Suprapubic skin (tissue), 4 donors: ENCODE data around the gene UBTD1. TPM values are rescaled to one million over a fixed set of nuclear protein-coding genes. Genes with fewer than 3 reads are reported as not detected.

Experiments
- DNase-seq, 2 donors: peaks; one replicate each; pipeline ENCODE4 v3.0.0-alpha.2; 2019; ENCODE audit warnings: low spot score in 2 of 2
- H3K27ac ChIP-seq: fragments of 200-600 bp; sonication (generic); one replicate; pipeline ENCODE4 v1.5.1; 2019
- H3K27me3 ChIP-seq: fragments of 200-600 bp; sonication (generic); one replicate; pipeline ENCODE4 v1.5.1; 2019
- H3K36me3 ChIP-seq: fragments of 200-600 bp; sonication (generic); one replicate; pipeline ENCODE4 v1.5.1; 2019
- H3K4me1 ChIP-seq: fragments of 200-600 bp; sonication (generic); one replicate; pipeline ENCODE4 v1.5.1; 2019
- H3K4me3 ChIP-seq: fragments of 200-600 bp; sonication (generic); one replicate; pipeline ENCODE4 v1.5.1; 2019; ENCODE audit warnings: mild to moderate bottlenecking
- H3K9me3 ChIP-seq: fragments of 200-600 bp; sonication (generic); one replicate; pipeline ENCODE4 v1.5.1; 2019
- EP300 ChIP-seq: sonication (generic); formaldehyde crosslinking; IDR thresholded peaks from one replicate; pipeline ENCODE4 v1.6.1; 2017; ENCODE audit warnings: antibody characterized with exemption
- POLR2A ChIP-seq, 2 donors: fragments of 450-650 bp; IDR thresholded peaks; one replicate each; pipeline ENCODE4 v1.6.1; 2017; ENCODE audit warnings: antibody characterized with exemption in 2 of 2, mild to moderate bottlenecking in 2 of 2, moderate library complexity in 2 of 2
- POLR2AphosphoS5 ChIP-seq, 3 donors: sonication (generic); formaldehyde crosslinking; IDR thresholded peaks; one replicate each; pipeline ENCODE4 v1.6.1; 2017; ENCODE audit warnings: antibody characterized with exemption in 3 of 3
- WGBS: methylation state at CpG from one replicate; pipeline ENCODE4 v1.1.5; 2018; 5-methylcytosine and 5-hydroxymethylcytosine counted together
- total RNA-seq, 4 donors: library from RNA; depleted of rRNA; stranded (reverse); fragments of >200 nt; gene quantifications; one replicate each; pipeline ENCODE4 v1.1.0, GENCODE V29; 2016
- TF ChIP-seq, protein P1 (sequence below), 2 donors: fragments of 200-600 bp in 1 of 2; fragments of 450-650 bp in 1 of 2; sonication (generic) in 1 of 2; IDR thresholded peaks; one replicate each; pipeline ENCODE4 v1.5.1; 2016 to 2019; ENCODE audit warnings: antibody characterized with exemption in 2 of 2, mild to moderate bottlenecking in 1 of 2, moderate library complexity in 1 of 2

UBTD1 gene
- total RNA-seq, 4 donors from 2014 or later: 15.2 to 50.8 (median 36.4) TPM

DNA sequence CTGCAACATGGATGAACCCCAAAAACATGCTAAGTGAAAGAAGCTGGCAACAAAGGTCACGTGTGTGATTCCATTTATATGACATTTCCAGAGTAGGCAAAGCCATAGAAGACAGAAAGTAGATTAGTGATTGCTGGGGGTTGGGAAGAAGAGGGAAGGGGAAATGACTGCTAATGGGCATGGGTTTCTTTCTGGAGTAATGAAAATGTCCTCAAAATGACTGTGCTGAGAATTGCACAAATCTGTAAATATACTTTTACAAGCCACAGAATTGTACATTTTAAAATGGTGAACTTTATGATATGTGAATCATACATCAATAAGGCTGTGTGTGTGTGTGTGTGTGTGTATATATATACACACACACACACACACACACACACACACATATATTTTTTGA, 16.3 kb upstream of the UBTD1 start:
- Histone ChIP-seq H3K36me3 (peaks cover 52% of the 10 kb centered on the region), H3K27ac (no peak overlapping the region), H3K4me3 (no peak overlapping the region), H3K27me3 (no peaks in the 10 kb centered on the region), H3K9me3 (no peaks in the 10 kb centered on the region), H3K4me1 (peaks cover 27% of the 10 kb centered on the region)
- no peak for DNase-seq
- WGBS: 93% methylated on average over 1 of the region's 1 CpG
- no peak for TF ChIP-seq POLR2A (IDR thresholded peaks at IDR 0.05)
- TF ChIP-seq POLR2AphosphoS5 (IDR thresholded peaks at IDR 0.05): no peak
- TF ChIP-seq, protein P1, sequence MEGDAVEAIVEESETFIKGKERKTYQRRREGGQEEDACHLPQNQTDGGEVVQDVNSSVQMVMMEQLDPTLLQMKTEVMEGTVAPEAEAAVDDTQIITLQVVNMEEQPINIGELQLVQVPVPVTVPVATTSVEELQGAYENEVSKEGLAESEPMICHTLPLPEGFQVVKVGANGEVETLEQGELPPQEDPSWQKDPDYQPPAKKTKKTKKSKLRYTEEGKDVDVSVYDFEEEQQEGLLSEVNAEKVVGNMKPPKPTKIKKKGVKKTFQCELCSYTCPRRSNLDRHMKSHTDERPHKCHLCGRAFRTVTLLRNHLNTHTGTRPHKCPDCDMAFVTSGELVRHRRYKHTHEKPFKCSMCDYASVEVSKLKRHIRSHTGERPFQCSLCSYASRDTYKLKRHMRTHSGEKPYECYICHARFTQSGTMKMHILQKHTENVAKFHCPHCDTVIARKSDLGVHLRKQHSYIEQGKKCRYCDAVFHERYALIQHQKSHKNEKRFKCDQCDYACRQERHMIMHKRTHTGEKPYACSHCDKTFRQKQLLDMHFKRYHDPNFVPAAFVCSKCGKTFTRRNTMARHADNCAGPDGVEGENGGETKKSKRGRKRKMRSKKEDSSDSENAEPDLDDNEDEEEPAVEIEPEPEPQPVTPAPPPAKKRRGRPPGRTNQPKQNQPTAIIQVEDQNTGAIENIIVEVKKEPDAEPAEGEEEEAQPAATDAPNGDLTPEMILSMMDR (IDR thresholded peaks at IDR 0.05): no peak
- TF ChIP-seq EP300: no peak

DNA sequence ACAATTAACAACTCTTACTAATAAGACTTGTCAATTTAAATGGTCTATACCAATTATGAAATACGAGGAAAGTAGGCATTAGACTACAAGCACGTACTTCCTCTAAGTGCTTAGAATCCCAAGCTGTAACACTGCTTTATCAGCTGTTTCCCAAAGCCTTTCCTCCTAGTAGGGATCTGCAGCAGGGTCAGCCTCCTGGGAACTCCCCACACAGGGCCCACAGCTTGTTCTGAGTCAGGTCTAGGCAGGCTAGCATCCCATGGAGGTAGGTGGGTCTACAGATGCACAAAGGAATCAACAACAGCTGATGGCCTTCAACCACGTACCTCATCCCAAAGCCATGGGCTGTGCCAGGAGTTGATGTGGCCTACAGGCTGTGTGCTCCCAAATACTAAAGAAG, 15.2 kb upstream of the UBTD1 start:
- Histone ChIP-seq H3K36me3 (peaks cover 41% of the 10 kb centered on the region), H3K27me3 (no peaks in the 10 kb centered on the region), H3K27ac (no peak overlapping the region), H3K4me1 (peaks cover 27% of the 10 kb centered on the region), H3K4me3 (no peak overlapping the region), H3K9me3 (no peaks in the 10 kb centered on the region)
- 62% methylated on average over 3 of the region's 3 CpGs for WGBS
- TF ChIP-seq, protein P1 (IDR thresholded peaks at IDR 0.05): no peak
- TF ChIP-seq EP300 (no peak), POLR2AphosphoS5 (IDR thresholded peaks at IDR 0.05) (no peak), POLR2A (IDR thresholded peaks at IDR 0.05) (no peak)
- no peak for DNase-seq

DNA sequence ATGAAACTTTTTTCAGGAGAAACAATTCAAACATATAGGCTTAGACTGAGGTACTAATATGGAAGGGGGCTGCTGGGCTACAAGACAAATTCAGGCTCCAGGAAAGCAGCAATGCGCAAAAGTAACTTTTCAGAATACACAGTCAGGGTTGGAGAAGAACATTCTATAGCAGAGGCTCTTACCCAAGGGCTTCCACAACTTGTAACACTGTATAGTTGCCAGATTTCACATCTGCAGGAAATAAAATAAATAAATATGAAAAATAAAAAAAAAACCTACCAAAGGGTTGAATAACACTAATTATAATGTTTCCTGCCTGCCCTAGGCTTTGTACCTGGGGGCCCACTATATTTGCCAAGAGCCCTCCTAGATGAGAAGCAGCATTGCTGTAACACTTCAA, 14.8 kb upstream of the UBTD1 start:
- 97% methylated on average over 1 of the region's 1 CpG for WGBS
- no peaks in the 10 kb centered on the region for H3K27me3 ChIP-seq
- TF ChIP-seq POLR2AphosphoS5 (IDR thresholded peaks at IDR 0.05) (no peak), POLR2A (IDR thresholded peaks at IDR 0.05) (no peak), EP300 (no peak)
- TF ChIP-seq, protein P1 (IDR thresholded peaks at IDR 0.05): no peak
- no peaks in the 10 kb centered on the region for H3K9me3 ChIP-seq
- no peak overlapping the region for H3K4me3 ChIP-seq
- DNase-seq: no peak
- H3K36me3 ChIP-seq: peaks cover 37% of the 10 kb centered on the region
- peaks cover 27% of the 10 kb centered on the region for H3K4me1 ChIP-seq
- H3K27ac ChIP-seq: no peak overlapping the region

DNA sequence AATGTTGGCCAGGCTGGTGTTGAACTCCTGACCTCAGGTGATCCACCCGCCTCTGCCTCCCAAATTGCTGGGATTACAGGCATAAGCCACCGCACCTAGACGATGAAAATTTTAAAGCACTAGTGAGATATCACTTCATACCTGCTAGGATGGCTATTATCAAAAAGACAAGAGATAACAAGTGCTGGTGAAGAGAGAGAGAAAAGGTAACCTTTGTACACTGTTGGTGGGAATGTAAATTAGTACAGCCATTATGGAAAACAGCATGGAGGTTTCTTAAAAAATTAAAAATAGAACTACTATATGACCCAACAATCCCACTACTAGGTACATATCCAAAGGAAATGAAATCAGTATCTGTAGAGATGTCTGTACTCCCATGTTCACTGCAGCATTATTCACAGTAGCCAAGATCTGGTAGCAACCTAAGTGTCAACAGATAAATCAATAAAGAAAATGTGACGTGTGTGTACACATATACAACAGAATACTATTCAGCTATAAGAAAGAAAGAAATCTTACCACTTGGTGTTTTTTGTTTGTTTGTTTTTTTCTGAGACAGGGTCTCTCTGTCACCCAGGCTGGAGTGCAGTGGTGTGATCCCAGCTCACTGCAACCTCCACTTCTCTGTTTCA, 13.0 kb upstream of the UBTD1 start:
- no peaks in the 10 kb centered on the region for H3K27me3 ChIP-seq
- no peak overlapping the region for H3K27ac ChIP-seq
- 89% methylated on average over 4 of the region's 4 CpGs for WGBS
- DNase-seq: no peak
- no peaks in the 10 kb centered on the region for H3K9me3 ChIP-seq
- H3K36me3 ChIP-seq: peaks cover 20% of the 10 kb centered on the region
- TF ChIP-seq POLR2A (IDR thresholded peaks at IDR 0.05): no peak
- TF ChIP-seq, protein P1 (IDR thresholded peaks at IDR 0.05): no peak
- TF ChIP-seq POLR2AphosphoS5 (IDR thresholded peaks at IDR 0.05): no peak
- no peak for TF ChIP-seq EP300
- peaks cover 17% of the 10 kb centered on the region for H3K4me1 ChIP-seq
- H3K4me3 ChIP-seq: no peak overlapping the region

DNA sequence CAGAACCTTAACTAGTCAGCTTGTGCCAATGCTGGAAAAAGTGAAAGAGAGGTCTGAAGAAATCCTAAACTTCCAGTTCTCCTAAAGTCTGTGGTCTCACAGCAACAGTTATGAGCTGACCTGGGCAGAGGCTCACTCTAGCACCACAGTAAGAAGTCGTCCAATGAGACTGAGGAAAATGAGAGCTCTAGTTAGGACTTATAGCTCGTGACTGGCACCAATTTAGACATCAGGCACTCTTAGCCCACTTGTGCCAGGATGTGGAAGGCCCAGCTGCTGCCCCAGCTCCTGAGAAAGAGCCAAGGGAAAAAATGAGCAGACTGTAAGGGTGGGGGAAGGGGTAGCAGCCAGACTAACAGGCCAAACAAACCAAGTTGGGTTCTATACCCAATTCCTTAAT, 8.1 kb upstream of the UBTD1 start:
- Histone ChIP-seq H3K4me3 (no peak overlapping the region), H3K36me3 (peaks cover 2% of the 10 kb centered on the region), H3K27ac (no peak overlapping the region), H3K4me1 (peaks cover 25% of the 10 kb centered on the region), H3K9me3 (no peaks in the 10 kb centered on the region), H3K27me3 (no peaks in the 10 kb centered on the region)
- TF ChIP-seq POLR2A (IDR thresholded peaks at IDR 0.05) (no peak), EP300 (no peak), POLR2AphosphoS5 (IDR thresholded peaks at IDR 0.05) (no peak)
- TF ChIP-seq, protein P1 (IDR thresholded peaks at IDR 0.05): no peak
- WGBS: 47% methylated on average over 2 of the region's 2 CpGs
- no peak for DNase-seq
